ENCODE results near the gene CCT3. TPM values are rescaled to one million over a fixed set of nuclear protein-coding genes. Genes with fewer than 3 reads are reported as not detected.

The CCT3 gene
- total and polyA plus RNA-seq, 2 donors (not counting 1 experiment from before 2014, with no cell fraction given), result 106 to 107 TPM

DNA sequence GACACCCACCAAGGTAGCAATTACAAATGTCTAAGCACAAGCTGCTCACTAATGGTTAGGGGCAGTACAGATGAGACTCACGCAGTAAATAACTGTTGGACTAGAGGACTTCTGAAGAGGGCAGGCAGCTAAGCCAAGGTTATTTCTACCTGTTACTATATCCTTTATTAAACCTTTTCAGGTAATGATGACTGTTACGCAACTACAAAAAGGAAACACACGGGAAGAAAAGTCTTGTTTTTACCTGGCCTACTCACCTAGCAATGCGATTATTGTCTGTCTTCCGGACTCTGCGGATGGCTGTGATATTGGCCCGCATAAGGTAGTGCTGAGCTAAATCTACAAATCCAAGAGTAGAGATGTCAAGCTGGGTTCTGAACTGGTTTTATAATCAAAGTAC, 21.2 kb downstream of the CCT3 start:
- no peaks in the 10 kb centered on the region for H3K4me1 Mint-ChIP-seq
- no peak overlapping the region for H3K9ac ChIP-seq (ENCODE audit: low read length)
- no peaks in the 10 kb centered on the region for H3K9me3 Mint-ChIP-seq (ENCODE audit: insufficient read depth)
- 100% methylated on average over 4 of the region's 7 CpGs for WGBS (ENCODE audit: insufficient coverage)
- H3K4me3 Mint-ChIP-seq, result no peak overlapping the region
- POLR2A ChIA-PET, result no interaction called here
- intact Hi-C loops (cut with micrococcal nuclease), result loop anchor here (10.0 kb wide), 1 partner anchor 172 kb away; no protein-coding TSS in a partner anchor
- ATAC-seq (ENCODE audit: low read depth) (no peak), DNase-seq (no peak)
- no peak overlapping the region for H3K4me3 ChIP-seq (ENCODE audit: control extremely low read depth in 1 of 5, extremely low read depth in 1 of 5, insufficient read depth in 1 of 5, low read depth in 2 of 5, low read length in 4 of 5)
- H3K4me2 ChIP-seq (replicated peaks; ENCODE audit: low read depth, low read length, poor library complexity, severe bottlenecking), result no peak overlapping the region
- peaks cover 27 to 74% of the 10 kb centered on the region in 2 experiments for H3K36me3 ChIP-seq (replicated peaks in 1 of 2; ENCODE audit: control extremely low read depth in 1 of 2, control insufficient read depth in 1 of 2, extremely low read depth in 1 of 2, insufficient read depth in 2 of 2, low read length in 1 of 2)
- no peak overlapping the region for H3K27ac Mint-ChIP-seq
- TF ChIP-seq, protein P1, sequence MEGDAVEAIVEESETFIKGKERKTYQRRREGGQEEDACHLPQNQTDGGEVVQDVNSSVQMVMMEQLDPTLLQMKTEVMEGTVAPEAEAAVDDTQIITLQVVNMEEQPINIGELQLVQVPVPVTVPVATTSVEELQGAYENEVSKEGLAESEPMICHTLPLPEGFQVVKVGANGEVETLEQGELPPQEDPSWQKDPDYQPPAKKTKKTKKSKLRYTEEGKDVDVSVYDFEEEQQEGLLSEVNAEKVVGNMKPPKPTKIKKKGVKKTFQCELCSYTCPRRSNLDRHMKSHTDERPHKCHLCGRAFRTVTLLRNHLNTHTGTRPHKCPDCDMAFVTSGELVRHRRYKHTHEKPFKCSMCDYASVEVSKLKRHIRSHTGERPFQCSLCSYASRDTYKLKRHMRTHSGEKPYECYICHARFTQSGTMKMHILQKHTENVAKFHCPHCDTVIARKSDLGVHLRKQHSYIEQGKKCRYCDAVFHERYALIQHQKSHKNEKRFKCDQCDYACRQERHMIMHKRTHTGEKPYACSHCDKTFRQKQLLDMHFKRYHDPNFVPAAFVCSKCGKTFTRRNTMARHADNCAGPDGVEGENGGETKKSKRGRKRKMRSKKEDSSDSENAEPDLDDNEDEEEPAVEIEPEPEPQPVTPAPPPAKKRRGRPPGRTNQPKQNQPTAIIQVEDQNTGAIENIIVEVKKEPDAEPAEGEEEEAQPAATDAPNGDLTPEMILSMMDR (IDR thresholded peaks at IDR 0.05), result no peak
- TF ChIP-seq EZH2 (IDR thresholded peaks at IDR 0.05; ENCODE audit: borderline replicate concordance, insufficient read depth, low read depth, low read length, poor library complexity, severe bottlenecking), result no peak
- no peaks in the 10 kb centered on the region for H3K27me3 Mint-ChIP-seq
- no peaks in the 10 kb centered on the region for H3K27me3 ChIP-seq (replicated peaks in 1 of 4; ENCODE audit: control extremely low read depth in 1 of 4, control insufficient read depth in 3 of 4, insufficient read depth in 4 of 4, low read length in 3 of 4)
- CTCF ChIA-PET, result interaction anchor here (0.9 to 2.6 kb wide), 2 partner anchors 92 to 175 kb away, joined by 3 to 8 read pairs; no protein-coding TSS in a partner anchor
- no peaks in the 10 kb centered on the region for H3K4me1 ChIP-seq (ENCODE audit: control insufficient read depth in 2 of 2, insufficient read depth in 2 of 2, low read length in 2 of 2)
- no peaks in the 10 kb centered on the region for H3K79me2 ChIP-seq (ENCODE audit: control insufficient read depth, insufficient read depth, low read length)
- H4K20me1 ChIP-seq (ENCODE audit: control insufficient read depth, insufficient read depth, low read length, poor library complexity, severe bottlenecking), result no peaks in the 10 kb centered on the region
- H3K9me3 ChIP-seq (ENCODE audit: control extremely low read depth in 1 of 3, control insufficient read depth in 2 of 3, insufficient read depth in 1 of 3, low read length in 2 of 3), result no peaks in the 10 kb centered on the region
- H2AFZ ChIP-seq (ENCODE audit: insufficient read depth, low read depth, low read length, poor library complexity, severe bottlenecking), result no peak overlapping the region
- H3K27ac ChIP-seq (ENCODE audit: low read length in 2 of 2), result no peak overlapping the region

DNA sequence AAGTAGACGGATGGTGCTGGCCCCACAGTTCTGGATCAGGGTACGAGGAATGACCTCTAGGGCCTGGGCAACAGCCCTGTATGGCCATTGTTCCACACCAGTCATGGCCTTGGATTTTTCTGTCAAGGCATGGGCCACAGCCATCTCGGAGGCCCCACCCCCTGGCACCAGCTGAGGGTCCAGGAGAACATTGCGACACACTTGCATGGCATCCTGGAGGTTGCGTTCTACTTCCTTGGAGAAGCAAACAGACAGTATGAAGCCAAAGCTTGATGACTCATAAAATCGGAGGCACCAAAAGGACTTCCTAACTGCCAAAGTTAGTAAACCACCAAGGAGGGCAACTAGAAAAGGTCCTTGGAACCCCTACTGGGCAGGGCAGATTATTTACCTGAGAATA, 27.1 kb downstream of the CCT3 start:
- Histone ChIP-seq H3K9me3 (ENCODE audit: control extremely low read depth in 1 of 3, control insufficient read depth in 2 of 3, insufficient read depth in 1 of 3, low read length in 2 of 3) (no peaks in the 10 kb centered on the region), H4K20me1 (ENCODE audit: control insufficient read depth, insufficient read depth, low read length, poor library complexity, severe bottlenecking) (no peaks in the 10 kb centered on the region), H3K27me3 (replicated peaks in 1 of 4; ENCODE audit: control extremely low read depth in 1 of 4, control insufficient read depth in 3 of 4, insufficient read depth in 4 of 4, low read length in 3 of 4) (no peaks in the 10 kb centered on the region), H3K4me2 (replicated peaks; ENCODE audit: low read depth, low read length, poor library complexity, severe bottlenecking) (no peak overlapping the region), H2AFZ (ENCODE audit: insufficient read depth, low read depth, low read length, poor library complexity, severe bottlenecking) (no peak overlapping the region), H3K9ac (ENCODE audit: low read length) (no peak overlapping the region), H3K4me1 (ENCODE audit: control insufficient read depth in 2 of 2, insufficient read depth in 2 of 2, low read length in 2 of 2) (no peaks in the 10 kb centered on the region), H3K4me3 (ENCODE audit: control extremely low read depth in 1 of 5, extremely low read depth in 1 of 5, insufficient read depth in 1 of 5, low read depth in 2 of 5, low read length in 4 of 5) (no peak overlapping the region), H3K36me3 (replicated peaks in 1 of 2; ENCODE audit: control extremely low read depth in 1 of 2, control insufficient read depth in 1 of 2, extremely low read depth in 1 of 2, insufficient read depth in 2 of 2, low read length in 1 of 2) (peaks cover 21 to 64% of the 10 kb centered on the region in 2 experiments), H3K27ac (ENCODE audit: low read length in 2 of 2) (no peak overlapping the region), H3K79me2 (ENCODE audit: control insufficient read depth, insufficient read depth, low read length) (no peaks in the 10 kb centered on the region)
- WGBS (ENCODE audit: insufficient coverage), result 95% methylated on average over 5 of the region's 6 CpGs
- TF ChIP-seq, protein P1 (IDR thresholded peaks at IDR 0.05), result no peak
- TF ChIP-seq EZH2 (IDR thresholded peaks at IDR 0.05; ENCODE audit: borderline replicate concordance, insufficient read depth, low read depth, low read length, poor library complexity, severe bottlenecking), result no peak
- Mint-ChIP-seq H3K4me1 (no peaks in the 10 kb centered on the region), H3K27me3 (no peaks in the 10 kb centered on the region), H3K27ac (no peak overlapping the region), H3K9me3 (ENCODE audit: insufficient read depth) (no peaks in the 10 kb centered on the region), H3K4me3 (no peak overlapping the region)
- POLR2A ChIA-PET, result no interaction called here
- ATAC-seq (ENCODE audit: low read depth), result no peak
- intact Hi-C loops (cut with micrococcal nuclease), result loop anchor here (10.0 kb wide), 1 partner anchor 166 kb away; no protein-coding TSS in a partner anchor
- CTCF ChIA-PET, result interaction anchor here (0.6 kb wide), 1 partner anchor 9 kb away, joined by 3 read pairs; no protein-coding TSS in a partner anchor
- no peak for DNase-seq

Measured in B cell (primary cell).